Activated T-helper 1 cell treated with anti-CD3 and anti-CD28 coated beads, Interleukin-2, amount 50 U/mL, for 16 hours (primary cell): ENCODE data around the gene VPS37D.
"Not testable (repeated sequence)": the region's sequence is repeated elsewhere in the genome, so short reads cannot be mapped to it uniquely, and the experiment has no call there.

Source experiments
- DNase-seq, 2 donors: peaks; one replicate each; pipeline ENCODE4 v3.0.0-alpha.2; 2020; ENCODE audit warnings: low read depth in 1 of 2, low spot score in 1 of 2

VPS37D gene

DNA sequence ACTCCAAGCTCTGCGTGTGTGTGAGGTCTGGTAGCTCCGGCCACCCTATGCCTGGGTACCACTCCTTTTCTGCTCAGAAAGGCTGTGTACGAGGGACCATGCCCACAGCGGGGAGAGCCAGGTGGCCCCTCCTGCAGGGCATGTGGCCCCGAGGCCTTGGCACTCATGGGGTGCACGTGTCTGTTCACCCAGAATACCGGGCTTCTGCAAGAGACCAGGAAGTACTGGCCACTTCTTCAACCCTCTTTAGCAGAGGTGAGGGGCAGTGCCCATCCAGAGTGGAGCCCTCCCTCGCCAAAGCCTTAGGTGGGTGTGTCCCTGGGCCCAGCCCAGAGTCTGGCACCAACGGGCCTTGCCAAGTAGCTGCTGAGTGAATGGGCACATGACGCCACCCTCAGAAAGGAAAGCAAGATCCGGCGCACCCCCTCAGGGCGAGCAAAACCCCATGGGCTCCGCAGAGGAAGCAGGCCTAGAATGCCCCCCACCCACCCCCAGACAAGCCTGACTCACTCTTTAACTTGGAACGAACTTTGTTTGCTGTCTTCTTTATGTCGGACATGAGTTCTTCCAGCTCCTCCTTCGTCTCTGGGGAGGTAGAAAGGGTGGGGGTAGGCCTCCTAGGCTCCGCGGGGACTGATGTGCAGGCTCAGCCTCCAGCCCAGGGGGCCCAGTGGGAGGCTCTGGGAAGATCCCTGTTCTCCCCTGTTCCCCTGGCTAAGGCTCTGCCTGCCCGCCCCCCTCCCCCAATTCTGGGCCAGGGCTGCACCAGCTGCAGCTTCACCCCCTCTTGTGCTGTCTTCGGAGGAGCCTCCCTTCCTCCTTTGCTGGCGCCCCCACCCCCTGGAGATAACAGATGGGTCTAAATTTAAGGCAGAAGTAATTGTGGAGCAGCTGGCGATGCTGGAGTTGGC is 37.3 kb downstream of the VPS37D start:
- DNase-seq, result no peak

DNA sequence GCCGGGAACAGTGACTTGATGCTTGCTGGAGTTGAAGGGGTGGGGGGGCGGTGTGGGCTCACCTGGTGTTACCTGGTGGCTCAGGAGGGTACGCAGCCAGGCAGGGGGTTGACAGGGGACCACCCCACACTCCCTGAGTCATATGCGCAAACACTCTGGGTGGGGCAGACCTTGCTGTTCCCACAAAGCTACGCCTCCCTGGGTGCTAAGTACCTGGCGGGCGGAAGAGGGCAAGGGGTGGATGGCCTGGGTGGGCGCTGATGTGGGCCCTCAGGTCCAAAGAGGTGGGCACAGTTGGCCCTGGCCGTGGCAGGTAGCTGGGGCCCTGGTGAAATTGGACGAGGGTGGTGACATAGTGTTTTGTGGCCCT is 37.9 kb downstream of the VPS37D start:
- DNase-seq, result no peak

DNA sequence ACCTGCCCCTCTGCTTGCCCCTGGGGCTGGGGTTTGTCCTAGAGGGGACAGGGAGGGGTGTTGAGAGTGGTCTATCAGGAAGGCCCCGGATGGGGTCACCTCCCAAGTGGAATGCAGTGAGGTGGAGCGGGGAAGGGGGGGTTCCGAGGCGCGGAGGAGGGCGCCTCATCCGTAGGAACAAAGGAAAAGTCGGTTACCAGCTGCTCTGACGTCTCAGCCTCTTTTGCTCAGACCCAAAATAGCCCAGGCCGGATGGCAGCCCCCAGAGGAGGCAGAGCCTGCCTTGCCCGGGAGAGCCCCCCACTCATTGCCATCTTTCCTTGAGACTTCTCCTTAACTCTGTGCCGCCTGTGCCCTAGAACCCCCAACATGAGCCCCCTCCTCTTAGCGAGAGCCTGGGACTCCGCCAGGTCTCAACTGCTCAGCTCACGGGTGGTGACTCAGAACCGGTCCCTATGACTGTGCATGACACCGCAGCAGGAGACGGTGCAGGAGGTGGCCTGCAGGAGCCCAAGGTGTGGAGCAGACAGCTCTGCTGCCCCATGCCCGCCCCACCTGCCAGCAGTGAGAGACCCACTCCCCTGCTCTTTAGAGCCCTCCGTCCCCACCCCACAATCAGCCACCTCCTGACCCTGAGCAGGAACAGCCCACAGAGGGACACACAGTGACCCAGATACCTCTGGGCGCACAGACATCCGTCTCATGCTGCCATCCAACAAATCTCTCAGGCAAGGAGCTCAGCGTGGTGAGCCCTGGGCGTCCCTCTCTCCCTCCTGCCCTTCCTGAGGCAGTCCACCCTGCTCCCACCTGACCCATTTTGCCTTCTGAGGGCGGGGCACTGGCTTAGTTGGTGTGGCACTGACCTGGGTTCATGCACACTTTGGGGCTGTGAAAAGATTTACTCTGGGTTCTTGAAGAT is 38.8 kb downstream of the VPS37D start:
- DNase-seq, result no peak

DNA sequence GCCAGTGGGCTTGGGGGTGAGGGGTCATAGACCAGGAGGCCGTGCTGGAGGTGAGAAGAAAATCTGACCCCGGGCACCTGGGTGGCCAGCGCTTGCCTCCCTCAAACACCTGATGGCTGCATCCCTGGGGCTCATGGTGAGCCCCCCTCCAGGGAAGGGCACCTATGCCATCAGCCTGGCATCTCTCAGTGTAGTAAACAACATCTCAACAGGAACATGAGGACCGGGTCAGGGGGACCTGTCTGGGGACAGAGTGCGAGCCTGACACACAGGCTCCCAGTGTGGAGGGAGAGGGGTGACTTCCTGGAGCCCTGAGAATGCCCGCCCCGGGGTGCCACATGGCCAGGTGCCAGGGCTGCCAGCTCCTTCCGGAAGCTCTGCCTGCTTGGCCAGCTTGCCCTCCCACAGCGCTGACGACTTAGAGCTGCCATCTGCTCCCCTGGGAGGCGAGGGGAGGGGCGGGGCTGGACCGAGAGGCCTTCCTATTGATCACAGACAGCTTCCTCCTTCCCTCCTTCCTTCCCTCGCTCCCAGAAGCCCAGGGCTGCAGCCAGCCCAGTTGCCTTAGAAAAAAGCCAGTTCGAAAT is 39.5 kb downstream of the VPS37D start:
- DNase-seq, result no peak

DNA sequence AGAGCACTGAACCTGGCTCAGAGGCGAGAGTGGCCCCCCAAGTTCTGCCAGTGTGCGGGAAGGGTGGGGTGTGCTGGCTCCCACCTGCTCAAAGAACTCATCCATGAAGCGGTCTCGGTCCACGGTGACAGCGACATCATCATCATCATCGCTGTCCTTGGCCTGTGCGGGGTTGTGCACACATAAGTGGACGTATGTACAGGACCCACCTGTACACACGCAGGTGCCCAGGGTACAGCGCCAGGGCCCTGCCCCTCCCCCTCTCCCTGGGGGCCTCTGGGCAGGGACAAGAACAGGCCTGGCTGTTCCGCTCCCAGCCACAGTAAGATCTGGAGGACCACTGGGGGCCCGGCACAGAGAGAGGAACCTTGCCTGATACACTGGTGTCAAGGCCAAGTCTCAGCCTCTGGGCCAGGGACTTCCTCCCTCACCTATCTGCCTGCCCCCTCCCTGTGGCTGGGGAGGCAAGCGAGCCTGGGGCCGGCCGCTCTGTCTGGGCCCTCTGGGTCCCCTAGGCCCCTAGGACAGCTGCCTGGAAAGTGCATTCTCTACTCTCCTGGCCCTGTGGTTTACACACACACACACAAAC is 41.4 kb downstream of the VPS37D start:
- DNase-seq, result no peak

DNA sequence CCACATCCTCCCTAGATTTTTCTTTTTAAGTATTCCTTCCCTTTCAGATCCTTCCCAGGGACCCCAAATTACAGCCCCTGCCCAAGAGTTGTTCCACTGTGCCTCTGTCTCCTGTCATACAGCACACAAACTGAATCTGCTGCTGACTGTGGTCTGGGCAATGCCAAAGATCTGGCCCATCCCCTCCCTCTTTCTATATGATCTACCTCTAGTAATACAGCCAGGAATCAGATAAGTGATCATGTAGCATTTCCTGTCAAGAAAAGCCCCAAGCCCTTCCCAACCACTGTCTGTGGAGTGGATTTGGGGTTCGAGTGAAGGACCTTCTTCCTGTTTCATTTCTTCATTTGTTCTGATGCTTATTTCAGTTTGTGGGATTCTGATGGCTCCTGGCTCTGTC is 45.1 kb downstream of the VPS37D start:
- no peak for DNase-seq

DNA sequence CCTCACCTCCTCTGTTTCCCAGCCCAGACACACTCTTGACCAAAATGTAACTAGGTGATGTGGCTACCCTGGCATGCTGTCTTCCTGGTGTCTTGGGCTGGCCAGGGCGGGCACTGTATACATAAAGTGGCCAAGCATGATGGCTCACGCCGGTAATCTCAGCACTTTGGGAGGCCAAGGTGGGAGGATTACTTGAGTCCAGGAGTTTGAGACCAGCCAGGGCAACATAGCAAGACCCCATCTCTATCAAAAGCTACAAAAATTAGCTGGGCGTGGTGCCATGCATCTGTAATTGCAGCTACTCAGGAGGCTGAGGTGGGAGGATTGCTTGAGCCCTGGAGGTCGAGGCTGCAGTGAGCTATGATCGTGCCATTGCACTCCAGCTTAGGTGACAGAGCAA is 45.7 kb downstream of the VPS37D start:
- not testable (repeated sequence) for DNase-seq

DNA sequence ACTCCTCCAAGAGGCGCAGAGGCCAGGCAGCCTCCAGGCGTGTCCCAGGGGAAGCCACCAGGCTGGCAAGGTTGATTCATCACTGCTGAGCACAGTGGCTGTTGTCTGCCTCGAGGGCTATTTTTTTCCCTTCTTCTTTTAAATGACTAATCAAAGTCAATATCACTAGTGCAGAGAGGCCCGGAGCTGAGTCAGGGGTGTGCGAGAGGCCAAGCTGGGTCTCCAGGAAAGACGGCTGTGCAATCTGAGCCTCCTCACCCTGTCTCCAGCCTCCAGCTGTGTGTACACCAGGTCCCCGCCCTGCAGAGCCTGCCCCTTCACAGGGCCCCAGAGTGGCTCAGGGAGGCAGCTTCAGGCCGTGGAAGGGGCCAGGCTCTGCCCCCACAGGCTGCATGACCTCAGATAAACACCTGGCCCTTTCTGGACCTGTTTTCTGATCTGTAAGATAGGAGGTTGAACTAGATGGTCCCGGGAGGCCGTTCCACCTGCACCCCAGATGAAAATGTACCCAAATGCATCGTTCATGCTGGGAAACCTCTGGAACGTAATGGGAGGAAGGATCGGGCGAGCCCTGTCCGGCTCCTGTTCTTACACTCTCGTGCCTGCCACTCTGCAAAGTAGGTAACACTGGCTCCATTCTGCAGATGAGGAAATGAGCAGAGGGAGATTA is 48.2 kb downstream of the VPS37D start:
- no peak for DNase-seq

DNA sequence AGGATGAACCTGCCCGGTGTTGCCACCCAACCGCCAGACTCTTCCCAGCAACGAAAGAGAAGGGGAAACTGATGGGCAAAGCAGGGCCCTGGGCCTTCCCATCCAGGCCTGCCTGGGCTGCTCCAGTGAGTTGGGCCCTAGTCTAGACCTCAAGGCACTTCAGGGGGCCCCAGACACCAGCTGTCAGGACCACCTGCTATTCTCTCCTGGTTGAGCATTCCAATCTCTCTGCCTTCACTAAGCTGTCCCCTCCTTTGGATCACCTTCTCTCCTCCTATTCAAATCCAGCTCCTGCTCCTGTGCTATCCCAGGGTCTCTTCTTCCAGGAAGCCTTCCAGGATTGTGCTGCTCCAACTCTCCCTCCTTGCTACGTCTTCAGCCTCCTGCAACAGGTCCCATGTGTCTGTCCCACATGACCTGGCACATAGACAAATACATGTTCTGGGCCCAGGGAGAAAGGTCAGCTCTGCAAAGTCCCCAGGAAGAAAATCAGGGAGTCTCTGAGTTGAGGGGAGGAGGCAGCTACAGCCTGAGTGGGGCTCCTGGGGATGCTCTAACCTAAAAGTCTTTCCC is 48.8 kb downstream of the VPS37D start:
- no peak for DNase-seq

DNA sequence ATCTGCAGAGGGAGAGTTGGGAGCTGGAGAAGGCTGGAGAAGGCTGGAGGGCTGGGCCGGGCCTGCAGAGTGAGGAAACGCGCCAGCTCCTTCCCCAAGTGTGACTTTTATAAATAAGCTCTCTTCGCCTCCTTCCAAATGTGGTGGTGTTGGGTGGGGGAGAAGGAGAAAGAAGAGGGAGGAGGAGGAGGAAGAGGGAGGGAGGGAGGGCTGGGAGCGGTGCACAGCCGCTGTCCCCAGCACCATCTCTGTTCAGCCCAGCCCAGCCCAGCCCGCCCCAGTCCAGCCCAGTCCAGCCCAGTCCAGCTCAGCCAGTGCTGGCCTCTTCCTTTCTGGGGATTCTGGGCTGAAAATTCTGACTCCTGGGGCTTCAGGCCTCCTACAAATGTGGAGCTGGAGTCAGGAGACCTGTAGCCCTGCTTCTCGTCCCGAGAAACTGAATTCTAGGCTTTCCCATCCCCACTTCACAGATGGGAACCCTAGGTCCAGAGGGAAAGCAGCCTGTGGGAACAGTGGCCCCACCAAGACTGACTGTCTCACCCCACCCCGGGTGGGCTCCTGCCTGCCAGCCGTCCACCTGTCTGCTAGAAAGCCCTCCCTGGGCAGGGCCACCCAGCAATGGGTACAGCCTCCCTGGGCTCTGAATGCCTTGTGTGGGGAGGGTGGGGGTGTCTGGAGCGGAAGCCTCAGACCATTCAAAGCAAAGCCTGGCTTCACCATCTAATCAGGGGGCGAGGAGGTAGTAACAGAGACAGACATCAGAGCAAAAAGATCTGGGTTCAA is 49.6 kb downstream of the VPS37D start:
- no peak for DNase-seq

DNA sequence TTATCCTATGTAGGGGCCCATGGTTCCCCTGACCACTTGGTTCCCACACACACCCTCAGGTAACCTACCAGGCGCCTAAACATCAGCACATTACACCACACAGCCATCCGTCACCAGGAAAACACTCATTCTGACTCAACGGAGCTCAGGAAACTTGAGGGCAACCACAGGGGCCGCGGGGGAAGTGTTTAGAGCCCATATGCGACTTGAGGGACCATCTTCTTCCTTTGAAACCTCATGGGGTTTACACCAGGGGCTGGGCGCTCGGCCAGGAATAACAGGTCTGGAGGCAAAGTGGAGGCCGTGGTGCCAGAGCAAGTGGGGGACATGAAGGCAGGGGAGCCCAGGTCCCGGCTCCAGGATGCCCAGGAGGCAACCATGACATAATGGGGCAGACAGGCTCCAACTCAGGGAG is 50.4 kb downstream of the VPS37D start:
- peak; percentile 37 to 60 for DNase-seq

DNA sequence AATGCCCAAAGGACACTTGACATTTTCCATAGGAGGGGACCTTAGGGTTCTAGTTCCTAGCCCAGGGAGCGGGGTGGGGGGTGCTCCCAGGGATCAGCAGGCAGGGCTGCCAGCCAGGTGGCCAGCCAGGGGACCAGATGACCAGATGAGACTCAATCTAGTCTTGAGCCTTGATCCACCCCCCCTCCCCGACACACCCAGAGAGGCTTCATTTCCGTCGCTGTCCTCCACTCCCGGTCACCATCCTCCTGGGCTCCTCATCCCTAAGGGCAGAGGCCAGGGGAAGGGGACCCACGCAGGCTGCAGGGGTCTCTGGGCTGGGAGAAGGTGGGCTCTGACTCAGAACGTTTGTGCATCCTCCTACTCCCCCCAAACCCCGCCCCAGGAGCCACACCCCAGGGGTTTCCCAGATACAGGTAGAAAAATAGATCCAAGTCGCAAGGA is 50.8 kb downstream of the VPS37D start:
- DNase-seq, result no peak

DNA sequence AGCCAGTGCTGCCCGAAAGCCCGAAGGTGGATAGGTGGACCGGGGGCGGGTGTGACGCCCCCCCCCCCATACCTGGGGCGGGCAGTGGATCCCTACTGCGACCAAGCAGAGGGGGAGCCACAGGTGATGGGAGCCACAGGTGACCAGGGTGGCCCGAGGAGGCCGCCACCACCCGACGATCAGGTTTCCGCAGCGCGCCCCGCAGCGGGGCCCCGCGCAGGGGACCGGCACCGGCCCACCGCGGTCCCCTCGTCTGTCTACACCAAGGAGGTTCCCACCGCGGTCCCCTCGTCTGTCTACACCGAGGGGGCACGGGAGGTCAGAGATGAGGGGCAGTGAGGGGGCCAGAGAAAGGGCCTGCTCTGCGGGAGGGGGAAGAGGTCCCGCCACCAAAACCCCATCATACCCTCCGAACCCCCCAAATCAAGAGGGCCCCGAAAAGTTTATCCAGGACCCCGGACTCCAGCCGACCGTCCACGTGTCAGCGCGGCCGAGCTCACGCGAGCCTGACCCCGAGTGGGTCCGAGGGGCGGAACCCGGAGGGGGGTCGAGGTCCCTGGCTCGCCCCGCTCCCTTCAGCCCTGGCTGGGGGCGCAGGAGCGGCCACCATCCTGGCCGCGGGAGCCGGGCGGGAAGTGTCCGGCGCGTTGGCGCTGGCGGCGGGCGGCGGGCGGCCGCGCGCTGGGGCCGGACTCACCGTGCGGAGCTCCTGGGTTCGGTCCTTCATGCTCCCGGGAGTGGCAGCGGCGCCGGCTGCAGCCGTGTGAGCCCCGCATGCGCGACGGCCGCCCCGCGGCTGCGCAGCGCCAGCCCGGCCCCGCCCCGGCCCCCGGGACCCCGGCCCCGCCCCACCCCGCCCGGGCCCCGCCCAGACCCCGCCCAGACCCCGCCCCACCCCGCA is 51.5 kb downstream of the VPS37D start, which contains the start of gene STX1A:
Gene STX1A, minus strand, starts transcription at position 765 of the 901 bp plus-strand sequence. Its CDS starts 38 bp downstream, at position 727.
- peak; percentile 40 to 66 for DNase-seq

DNA sequence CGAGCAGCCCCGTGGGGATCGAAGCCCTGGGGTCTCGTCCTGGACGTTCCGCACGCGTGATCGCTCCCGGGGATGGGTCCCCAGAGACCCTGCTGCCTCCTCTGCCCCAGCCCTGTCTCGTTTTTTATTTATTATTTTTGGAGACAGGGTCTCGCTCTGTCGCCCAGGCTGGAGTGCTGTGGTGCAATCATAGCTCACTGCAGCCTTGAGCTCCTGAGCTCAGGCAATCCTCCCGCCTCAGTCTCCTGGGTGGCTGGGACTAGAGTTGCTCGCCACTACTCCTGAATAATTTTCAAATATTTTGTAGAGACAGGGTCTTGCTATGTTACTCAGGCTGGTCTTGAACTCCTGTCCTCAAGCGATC is 52.2 kb downstream of the VPS37D start:
- DNase-seq, result no peak

DNA sequence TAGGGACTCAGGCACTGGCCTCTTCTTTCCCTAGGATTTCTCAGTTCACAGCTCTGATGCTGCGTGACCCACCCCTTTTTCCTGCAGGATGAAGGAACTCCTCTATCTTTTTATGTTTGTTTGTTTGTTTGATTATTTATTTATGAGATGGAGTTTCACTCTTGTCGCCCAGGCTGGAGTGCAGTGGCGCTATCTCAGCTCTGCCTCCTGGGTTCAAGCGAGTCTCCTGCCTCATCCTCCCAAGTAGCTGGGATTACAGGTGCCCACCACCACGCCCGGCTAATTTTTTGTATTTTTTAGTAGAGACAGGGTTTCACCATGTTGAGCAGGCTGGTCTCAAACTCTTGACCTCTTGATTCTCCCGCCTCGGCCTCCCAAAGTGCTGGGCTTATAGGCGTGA is 52.8 kb downstream of the VPS37D start:
- not testable (repeated sequence) for DNase-seq

DNA sequence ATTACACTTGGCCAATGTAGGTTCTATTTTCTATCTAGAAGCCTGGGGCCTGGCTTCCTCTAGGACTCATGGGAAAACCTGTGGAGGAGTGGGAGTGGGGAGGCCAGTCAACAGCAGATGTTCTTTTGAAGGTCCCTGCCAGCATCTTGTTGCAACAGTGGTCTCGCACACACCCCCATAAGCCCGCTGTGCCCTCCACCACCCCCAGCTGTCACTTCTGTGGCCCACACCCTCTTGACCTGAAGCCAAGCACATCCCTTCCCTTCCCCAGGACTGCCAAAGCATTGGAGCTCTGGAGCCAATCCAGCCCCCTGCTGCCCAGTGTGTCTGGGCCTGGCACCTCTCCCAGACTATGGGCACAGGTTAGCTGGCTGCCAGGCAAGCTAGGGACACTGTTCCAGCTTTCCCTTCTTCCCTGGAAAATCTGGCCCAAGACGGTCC is 53.8 kb downstream of the VPS37D start:
- DNase-seq, result no peak
